Natural killer cell (primary cell): ENCODE results near the gene DUSP5. TPM values are rescaled to one million over a fixed set of nuclear protein-coding genes. Genes with fewer than 3 reads are reported as not detected.
A peak's percentile ranks its signal among the peaks of the same experiment; 100 is the strongest.

Experiments
- ATAC-seq, 3 donors: fragments of 150-1000 bp in 2 of 3; fragments of 200-7000 bp in 1 of 3; cut with Tn5 transposase; 1 replicate in 1 of 3; 2 replicates in 2 of 3; pipeline ENCODE4 v1.10.0; 2021; ENCODE audit warnings: mild to moderate bottlenecking in 2 of 3, moderate library complexity in 2 of 3
- DNase-seq, 2 donors: peaks; one replicate each; pipeline versions ENCODE4 v3.0.0 to v3.0.0-alpha.2; 2013 to 2021; ENCODE audit warnings: mixed read lengths in 1 of 2
- H3K27ac ChIP-seq: one replicate; pipeline ENCODE4 v1.5.1; 2013; ENCODE audit warnings: mild to moderate bottlenecking, low read length
- H3K27me3 ChIP-seq: one replicate; pipeline ENCODE4 v1.6.1; 2013; ENCODE audit warnings: low read length; ENCODE audit not compliant: control insufficient read depth, insufficient read depth
- H3K36me3 ChIP-seq: one replicate; pipeline ENCODE4 v1.6.1; 2013; ENCODE audit warnings: low read length; ENCODE audit not compliant: control insufficient read depth, insufficient read depth
- H3K4me1 ChIP-seq: one replicate; pipeline ENCODE4 v1.6.1; 2013; ENCODE audit warnings: low read length; ENCODE audit not compliant: control insufficient read depth, insufficient read depth
- H3K4me3 ChIP-seq: one replicate; pipeline ENCODE4 v1.5.1; 2013; ENCODE audit warnings: low read length
- H3K9me3 ChIP-seq: one replicate; pipeline ENCODE4 v1.6.1; 2013; ENCODE audit warnings: low read length; ENCODE audit not compliant: control insufficient read depth, insufficient read depth
- H3K27ac Mint-ChIP-seq, 2 donors: one replicate each; pipeline ENCODE4 v1.8.0; 2022; ENCODE audit warnings: mild to moderate bottlenecking in 2 of 2, mixed read lengths in 2 of 2, moderate library complexity in 1 of 2
- H3K27me3 Mint-ChIP-seq, 2 donors: one replicate each; pipeline ENCODE4 v1.8.0; 2022; ENCODE audit warnings: low read depth in 2 of 2, mixed read lengths in 2 of 2
- H3K36me3 Mint-ChIP-seq: one replicate; pipeline ENCODE4 v1.8.0; 2022; ENCODE audit warnings: mixed read lengths
- H3K4me1 Mint-ChIP-seq, 2 donors: one replicate each; pipeline ENCODE4 v1.8.0; 2022; ENCODE audit warnings: mixed read lengths in 2 of 2
- H3K4me3 Mint-ChIP-seq: one replicate; pipeline ENCODE4 v1.8.0; 2022; ENCODE audit warnings: mild to moderate bottlenecking, moderate library complexity, mixed read lengths
- H3K9me3 Mint-ChIP-seq, 2 donors: one replicate each; pipeline ENCODE4 v1.8.0; 2022; ENCODE audit warnings: mixed read lengths in 2 of 2
- WGBS: methylation state at CpG from one replicate; pipeline ENCODE4 v1.1.7; 2013; ENCODE audit warnings: missing lambda C conversion rate; ENCODE audit not compliant: insufficient coverage; 5-methylcytosine and 5-hydroxymethylcytosine counted together
- intact Hi-C: fragments of 100-400 bp; cut with micrococcal nuclease; formaldehyde crosslinking; loops from one replicate; pipeline ENCODE4 v1.14.2; 2022
- total RNA-seq, 4 donors: library from RNA; stranded (reverse); fragments of 120-200 nt in 1 of 4; gene quantifications; one replicate each; pipeline versions ENCODE4 v1.2.3 to v1.2.4, GENCODE V29; 2013 to 2022
- TF ChIP-seq, protein P1 (sequence below): fragments of 200-600 bp; IDR thresholded peaks from one replicate; pipeline ENCODE4 v1.8.0; 2022; ENCODE audit warnings: antibody characterized with exemption

Gene DUSP5, protein sequence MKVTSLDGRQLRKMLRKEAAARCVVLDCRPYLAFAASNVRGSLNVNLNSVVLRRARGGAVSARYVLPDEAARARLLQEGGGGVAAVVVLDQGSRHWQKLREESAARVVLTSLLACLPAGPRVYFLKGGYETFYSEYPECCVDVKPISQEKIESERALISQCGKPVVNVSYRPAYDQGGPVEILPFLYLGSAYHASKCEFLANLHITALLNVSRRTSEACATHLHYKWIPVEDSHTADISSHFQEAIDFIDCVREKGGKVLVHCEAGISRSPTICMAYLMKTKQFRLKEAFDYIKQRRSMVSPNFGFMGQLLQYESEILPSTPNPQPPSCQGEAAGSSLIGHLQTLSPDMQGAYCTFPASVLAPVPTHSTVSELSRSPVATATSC
- 10 to 100 TPM; 56.3 to 98.9 (median 69.6) TPM for total RNA-seq
- 18.6 TPM for total RNA-seq (2013)

DNA sequence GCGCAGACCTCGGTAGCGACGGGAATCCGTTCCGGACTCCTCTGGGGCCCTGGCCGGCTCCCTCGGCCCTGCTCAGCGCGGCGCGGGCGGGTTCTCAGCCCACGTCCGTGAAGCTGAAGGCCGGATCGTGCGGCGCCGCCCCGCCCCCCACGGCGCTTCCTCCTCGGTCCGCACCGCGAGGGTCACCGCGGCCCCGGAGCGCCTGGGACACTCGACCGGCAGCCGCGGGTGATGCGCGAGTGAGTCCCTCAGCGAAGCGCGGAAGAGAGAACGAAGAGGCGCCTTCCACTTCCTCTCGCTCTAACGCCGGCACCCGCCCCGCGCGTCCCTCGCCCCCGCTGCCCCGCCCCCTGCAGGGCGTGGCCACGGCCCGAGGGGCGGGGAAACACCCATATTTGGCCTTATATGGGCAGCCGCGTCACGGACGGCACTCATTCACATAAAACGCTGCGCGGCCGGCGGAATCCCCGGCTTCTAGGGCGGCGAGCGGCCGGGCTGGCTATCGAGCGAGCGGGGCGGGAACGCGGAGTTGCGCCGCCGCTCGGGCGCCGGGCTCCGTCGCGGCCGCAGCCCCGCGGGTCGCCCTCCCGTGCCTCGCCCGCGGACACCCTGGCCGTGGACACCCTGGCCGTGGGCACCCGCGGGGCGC lies at the start of gene DUSP5:
Gene DUSP5, plus strand, starts transcription at position 470 of the 649 bp plus-strand sequence. CDS start 215 bp downstream, outside the sequence.
- peak within 1 kb of the TSS; percentile 66 for H3K4me3 ChIP-seq

DNA sequence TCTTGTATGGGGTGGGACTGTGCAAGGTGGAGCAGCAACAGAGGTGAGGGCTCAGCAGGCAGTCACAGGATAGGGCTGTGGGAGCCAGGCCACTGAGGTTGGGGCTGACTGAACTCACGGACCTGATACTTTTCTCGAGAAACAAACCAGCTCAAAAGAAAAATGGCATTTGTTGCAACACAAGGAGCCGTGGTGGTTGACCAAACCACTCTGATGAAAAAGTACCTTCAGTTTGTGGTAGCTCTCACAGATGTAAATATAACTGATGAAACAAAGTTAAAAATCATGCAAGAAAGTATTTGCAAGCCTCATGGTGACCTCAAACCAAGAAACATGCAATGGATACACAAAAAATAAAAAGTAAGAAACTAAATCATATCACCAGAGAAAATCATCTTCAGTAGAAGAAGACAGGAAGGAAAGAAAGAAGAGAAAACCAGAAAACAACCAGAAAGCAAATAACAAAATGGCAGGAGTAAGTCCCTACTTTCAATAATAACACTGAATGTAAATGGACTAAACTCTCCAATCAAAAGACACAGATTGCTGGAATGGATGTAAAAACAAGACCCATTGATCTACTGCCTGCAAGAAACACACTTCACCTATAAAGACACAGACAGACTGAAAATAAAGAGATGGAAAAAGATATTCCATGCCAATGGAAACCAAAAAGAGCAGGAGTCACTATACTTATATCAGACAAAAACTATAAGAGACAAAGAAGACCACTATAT lies 48.9 kb upstream of the DUSP5 start:
- TF ChIP-seq, protein P1, sequence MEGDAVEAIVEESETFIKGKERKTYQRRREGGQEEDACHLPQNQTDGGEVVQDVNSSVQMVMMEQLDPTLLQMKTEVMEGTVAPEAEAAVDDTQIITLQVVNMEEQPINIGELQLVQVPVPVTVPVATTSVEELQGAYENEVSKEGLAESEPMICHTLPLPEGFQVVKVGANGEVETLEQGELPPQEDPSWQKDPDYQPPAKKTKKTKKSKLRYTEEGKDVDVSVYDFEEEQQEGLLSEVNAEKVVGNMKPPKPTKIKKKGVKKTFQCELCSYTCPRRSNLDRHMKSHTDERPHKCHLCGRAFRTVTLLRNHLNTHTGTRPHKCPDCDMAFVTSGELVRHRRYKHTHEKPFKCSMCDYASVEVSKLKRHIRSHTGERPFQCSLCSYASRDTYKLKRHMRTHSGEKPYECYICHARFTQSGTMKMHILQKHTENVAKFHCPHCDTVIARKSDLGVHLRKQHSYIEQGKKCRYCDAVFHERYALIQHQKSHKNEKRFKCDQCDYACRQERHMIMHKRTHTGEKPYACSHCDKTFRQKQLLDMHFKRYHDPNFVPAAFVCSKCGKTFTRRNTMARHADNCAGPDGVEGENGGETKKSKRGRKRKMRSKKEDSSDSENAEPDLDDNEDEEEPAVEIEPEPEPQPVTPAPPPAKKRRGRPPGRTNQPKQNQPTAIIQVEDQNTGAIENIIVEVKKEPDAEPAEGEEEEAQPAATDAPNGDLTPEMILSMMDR, result no peak
- intact Hi-C loops, result no loop called here
- Mint-ChIP-seq H3K9me3 (peaks cover 4 to 6% of the 10 kb centered on the region in 2 donors), H3K27ac (peak overlapping the region; percentile 61 to 67), H3K36me3 (peaks cover 8% of the 10 kb centered on the region), H3K27me3 (peaks cover 0 to 2% of the 10 kb centered on the region in 2 donors), H3K4me3 (no peak overlapping the region), H3K4me1 (peaks cover 27 to 33% of the 10 kb centered on the region in 2 donors)
- Histone ChIP-seq H3K27me3 (no peaks in the 10 kb centered on the region), H3K36me3 (no peaks in the 10 kb centered on the region), H3K27ac (peak overlapping the region; percentile 46), H3K9me3 (no peaks in the 10 kb centered on the region), H3K4me3 (no peak overlapping the region), H3K4me1 (peaks cover 3% of the 10 kb centered on the region)
- ATAC-seq (peak; percentile 74 to 88 (median 77)), DNase-seq (no peak)
- WGBS, result 35% methylated on average over 3 of the region's 3 CpGs

More for the DNA sequence above, at the start of gene DUSP5:
- Histone ChIP-seq H3K9me3 (no peaks in the 10 kb centered on the region), H3K36me3 (no peaks in the 10 kb centered on the region), H3K27ac (peak within 1 kb of the TSS; percentile 72), H3K27me3 (no peaks in the 10 kb centered on the region), H3K4me1 (peaks cover 53% of the 10 kb centered on the region)
- no peaks in the 10 kb centered on the region for H3K9me3 Mint-ChIP-seq
- under 1% methylated on average over 98 of the region's 98 CpGs for WGBS
- H3K4me1 Mint-ChIP-seq, result peaks cover 59 to 72% of the 10 kb centered on the region in 2 donors
- peak within 1 kb of the TSS; percentile 97 for H3K4me3 Mint-ChIP-seq
- ATAC-seq (peak; percentile 88 to 97 (median 89)), DNase-seq (peak; percentile 98 to 99)
- no peaks in the 10 kb centered on the region for H3K27me3 Mint-ChIP-seq
- intact Hi-C loops, result loop anchor here (1.0 to 5.0 kb wide), 4 partner anchors 55 to 285 kb away; no protein-coding TSS in a partner anchor
- peak within 1 kb of the TSS; percentile 96 for H3K27ac Mint-ChIP-seq
- H3K36me3 Mint-ChIP-seq, result no peaks in the 10 kb centered on the region
- TF ChIP-seq, protein P1, result no peak

DNA sequence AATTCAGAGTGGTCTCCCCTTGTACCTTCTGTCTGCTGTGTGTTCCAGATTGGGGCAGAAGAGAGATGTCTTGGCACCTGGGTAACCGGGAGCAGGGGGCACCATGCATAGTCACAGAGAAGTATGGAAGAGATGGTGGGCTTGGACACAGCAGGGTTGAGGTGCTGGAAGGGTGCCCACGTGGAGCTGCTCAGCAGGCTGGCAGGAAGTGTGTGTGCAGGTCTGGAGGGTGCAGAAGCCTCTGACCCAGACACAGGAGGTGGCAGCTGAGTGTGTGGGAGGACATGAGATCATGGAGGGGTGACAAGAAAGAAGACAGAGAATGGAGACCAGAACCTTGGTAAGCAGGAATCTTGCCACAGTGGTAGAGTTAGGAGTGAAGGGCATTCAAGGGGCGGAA lies 42.3 kb upstream of the DUSP5 start:
- WGBS, result 31% methylated on average over 3 of the region's 3 CpGs
- Mint-ChIP-seq H3K36me3 (no peaks in the 10 kb centered on the region), H3K9me3 (no peaks in the 10 kb centered on the region), H3K4me1 (peaks cover 54 to 56% of the 10 kb centered on the region in 2 donors), H3K27ac (peak overlapping the region; percentile 15 to 67), H3K27me3 (no peaks in the 10 kb centered on the region), H3K4me3 (peak overlapping the region; percentile 32)
- H3K27ac ChIP-seq, result no peak overlapping the region
- no peaks in the 10 kb centered on the region for H3K9me3 ChIP-seq
- intact Hi-C loops, result no loop called here
- ATAC-seq, result peak; percentile 41 to 54 (median 49)
- H3K27me3 ChIP-seq, result no peaks in the 10 kb centered on the region
- peak in 1 of 2 donors; percentile 17 for DNase-seq
- H3K4me1 ChIP-seq, result peaks cover 56% of the 10 kb centered on the region
- no peak overlapping the region for H3K4me3 ChIP-seq
- no peaks in the 10 kb centered on the region for H3K36me3 ChIP-seq
- TF ChIP-seq, protein P1, result no peak
